ENCODE results near the gene LCN2. TPM values are rescaled to one million over a fixed set of nuclear protein-coding genes. Genes with fewer than 3 reads are reported as not detected.
"Not testable (repeated sequence)": the region's sequence is repeated elsewhere in the genome, so short reads cannot be mapped to it uniquely, and the experiment has no call there.

Gene LCN2
- 1 to 10 TPM in 1 of 10 donors, under 1 TPM in 9; 0.16 to 1.3 (median 0.68) TPM for polyA plus RNA-seq (ENCODE audit: insufficient read length in 10 of 10)
- long read RNA-seq, donor 1, result 0 reads
- long read RNA-seq, donor 2, result 0 reads
- long read RNA-seq, donor 3, result 0 reads
- long read RNA-seq, donor 4, result 0 reads
- long read RNA-seq, donor 5, result 0 reads
- long read RNA-seq, donor 6, result 0 reads
- long read RNA-seq, donor 7, result 0 reads
- long read RNA-seq, donor 8, result 0 reads
- long read RNA-seq, donor 9, result 0 reads

GRCh38 chr9:128149001-128149701 lies at the start of gene LCN2:
Gene LCN2 (plus strand): TSS chr9:128149453. CDS start chr9:128149526, 73 bp downstream.
- peak in 1 of 3 donors; percentile 58 for DNase-seq

DNA sequence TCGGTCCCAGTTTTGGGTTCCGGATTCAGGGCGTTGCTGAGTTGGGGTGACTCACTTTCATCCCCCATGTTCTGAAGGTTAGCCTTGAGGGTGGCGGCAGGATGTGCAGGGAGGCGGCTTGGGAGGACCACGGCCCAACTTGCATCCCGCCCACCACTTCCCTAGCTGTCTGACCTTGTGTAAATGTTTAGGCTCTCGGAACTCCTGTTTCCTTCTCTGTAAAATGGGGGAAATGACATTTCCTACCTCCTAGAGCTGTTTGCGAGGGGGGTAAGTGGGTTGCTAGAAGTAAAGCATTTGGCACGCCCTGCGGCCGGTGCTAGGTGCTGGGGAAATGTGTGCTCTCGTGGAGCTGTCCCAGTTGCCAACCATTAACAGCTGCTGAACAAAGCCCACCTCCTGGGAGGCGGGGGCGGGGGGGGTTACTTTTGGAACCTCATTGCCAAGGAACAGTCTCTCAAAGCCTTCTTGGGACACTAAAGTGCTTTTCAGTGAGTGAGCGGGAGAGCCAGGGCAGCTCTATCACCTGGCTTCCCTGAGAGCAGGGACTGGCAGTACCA lies 49.2 kb upstream of the LCN2 start:
- DNase-seq, result no peak

- no peak for DNase-seq
Measured at GRCh38 chr9:128100581-128100980, 48.7 kb upstream of the LCN2 start.

DNA sequence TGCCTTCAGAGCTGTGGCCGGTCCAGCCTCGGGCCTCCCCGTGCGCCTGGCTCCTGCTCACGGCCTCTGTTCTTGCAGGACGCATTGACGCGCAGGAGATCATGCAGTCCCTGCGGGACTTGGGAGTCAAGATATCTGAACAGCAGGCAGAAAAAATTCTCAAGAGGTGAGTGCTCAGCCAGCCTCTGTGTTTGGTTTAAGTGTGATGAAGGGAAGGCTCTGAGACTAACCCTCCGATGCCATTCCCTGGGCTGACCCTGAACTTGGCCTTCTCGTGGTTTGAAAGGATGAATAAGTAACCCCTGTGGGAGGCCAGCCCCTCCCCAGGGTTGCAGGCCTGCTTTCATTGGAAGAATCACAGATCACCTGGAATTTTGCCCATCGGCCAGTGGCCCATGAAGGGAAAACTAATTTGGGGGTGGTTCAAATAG lies 48.0 kb upstream of the LCN2 start:
- no peak for DNase-seq

DNA sequence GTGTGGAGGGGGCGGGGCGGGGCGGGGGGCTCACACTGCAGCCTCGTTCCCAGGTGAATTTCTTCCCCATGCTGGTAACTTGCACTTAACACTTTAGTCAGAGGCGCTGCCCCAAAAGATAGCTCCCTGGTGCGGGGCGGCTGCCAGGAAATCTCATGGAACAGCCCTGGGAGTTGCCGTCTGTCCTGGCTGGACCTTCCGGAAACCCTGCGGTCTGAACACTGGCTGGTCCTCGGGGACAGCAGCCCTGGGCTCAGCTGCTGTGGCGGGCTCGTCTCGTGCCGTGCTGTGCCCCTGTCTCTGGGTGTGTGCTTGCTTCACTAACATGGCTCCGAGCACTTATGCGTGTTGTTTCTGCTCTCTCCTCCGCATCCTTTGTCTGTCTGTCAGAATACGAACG lies 47.6 kb upstream of the LCN2 start:
- no peak for DNase-seq

GRCh38 chr9:128102196-128102595 lies 47.1 kb upstream of the LCN2 start:
- no peak for DNase-seq

DNA sequence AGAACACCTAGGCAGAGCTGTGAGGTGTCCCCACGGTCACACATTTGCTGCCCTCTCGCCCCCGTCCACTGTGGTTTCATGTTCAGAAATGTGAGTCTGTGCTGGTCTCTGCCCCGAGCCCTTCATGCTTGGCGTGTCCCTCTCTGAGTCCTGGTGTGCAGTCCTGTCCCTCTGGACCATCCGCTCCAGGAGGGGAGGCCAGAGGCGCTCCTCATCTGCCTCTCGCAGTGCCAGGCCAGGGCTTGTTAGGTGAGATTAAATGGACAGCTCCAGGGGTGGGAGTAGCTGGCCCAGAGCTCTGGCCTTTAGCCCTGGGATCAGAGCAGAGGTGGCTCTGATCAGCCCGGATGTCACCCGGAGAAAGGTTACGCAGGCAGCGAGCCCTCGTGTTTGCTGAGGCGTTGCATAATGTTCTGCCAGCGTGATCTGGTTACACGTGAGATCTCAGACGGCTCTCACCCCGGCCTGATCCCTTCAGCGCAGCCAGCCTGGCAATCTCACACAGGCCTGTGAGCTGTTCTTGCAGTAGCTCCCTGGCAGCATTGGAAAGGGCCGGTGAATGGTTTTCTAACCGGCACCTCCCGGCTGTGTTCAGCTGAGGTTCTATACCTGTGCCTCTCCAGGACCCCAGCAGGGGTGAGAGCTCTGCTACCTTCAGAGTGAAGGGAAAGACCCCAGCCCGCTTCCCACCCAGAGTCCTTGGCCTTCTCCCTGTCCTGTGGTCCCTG lies 46.2 kb upstream of the LCN2 start:
- no peak for DNase-seq

GRCh38 chr9:128103589-128103962 lies 45.7 kb upstream of the LCN2 start:
- no peak for DNase-seq

DNA sequence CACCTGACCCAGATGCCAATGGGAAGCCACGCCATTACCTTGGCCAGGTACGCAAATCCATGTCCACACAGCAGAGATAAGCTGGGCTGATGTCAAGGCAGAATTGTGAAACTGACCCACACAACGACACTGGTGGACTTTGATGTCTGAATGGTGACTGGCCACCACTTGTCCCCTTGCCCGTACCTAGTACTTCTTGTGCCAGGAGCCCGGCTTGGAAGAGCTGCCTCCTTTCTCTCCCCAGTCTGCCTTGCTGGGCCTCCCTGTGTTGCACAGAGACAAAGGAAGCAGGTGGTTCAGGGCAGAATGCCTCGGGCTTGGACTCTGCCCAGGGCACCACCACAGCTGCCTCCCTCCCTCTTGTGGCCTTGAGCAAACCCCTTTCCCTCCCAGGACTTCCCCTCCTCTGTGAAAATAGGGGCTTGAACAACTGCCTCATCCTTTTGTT lies 45.1 kb upstream of the LCN2 start:
- DNase-seq, result peak in 1 of 3 donors; percentile 61

DNA sequence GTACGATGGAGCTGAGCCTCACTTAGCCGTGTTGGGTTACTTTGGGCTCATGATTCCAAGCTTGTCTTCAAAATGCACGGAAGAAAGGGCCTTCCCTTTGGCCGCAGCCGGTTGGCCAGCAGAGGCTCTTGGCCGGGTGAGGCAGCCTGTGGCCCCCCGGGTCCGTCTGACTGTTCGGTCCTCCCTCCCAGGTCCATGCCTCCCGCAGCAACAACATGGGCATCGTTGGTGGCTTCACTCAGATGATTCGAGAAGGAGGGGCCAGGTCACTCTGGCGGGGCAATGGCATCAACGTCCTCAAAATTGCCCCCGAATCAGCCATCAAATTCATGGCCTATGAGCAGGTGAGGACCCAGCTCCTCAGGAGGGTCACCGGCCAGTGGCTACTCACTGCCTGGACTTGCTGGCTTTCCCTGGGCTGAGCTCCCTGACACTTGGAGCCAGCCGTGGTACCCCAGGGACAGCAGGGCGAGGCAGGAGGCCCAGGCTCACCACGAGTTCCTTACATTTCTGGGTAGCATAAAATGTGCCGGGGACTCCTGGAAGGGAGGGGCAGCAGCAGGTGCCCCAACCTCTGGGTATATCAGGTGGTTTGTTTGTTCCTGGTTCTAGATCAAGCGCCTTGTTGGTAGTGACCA lies 43.6 kb upstream of the LCN2 start:
- DNase-seq, result no peak

- no peak for DNase-seq
Measured at GRCh38 chr9:128106181-128106939, 42.9 kb upstream of the LCN2 start.

DNA sequence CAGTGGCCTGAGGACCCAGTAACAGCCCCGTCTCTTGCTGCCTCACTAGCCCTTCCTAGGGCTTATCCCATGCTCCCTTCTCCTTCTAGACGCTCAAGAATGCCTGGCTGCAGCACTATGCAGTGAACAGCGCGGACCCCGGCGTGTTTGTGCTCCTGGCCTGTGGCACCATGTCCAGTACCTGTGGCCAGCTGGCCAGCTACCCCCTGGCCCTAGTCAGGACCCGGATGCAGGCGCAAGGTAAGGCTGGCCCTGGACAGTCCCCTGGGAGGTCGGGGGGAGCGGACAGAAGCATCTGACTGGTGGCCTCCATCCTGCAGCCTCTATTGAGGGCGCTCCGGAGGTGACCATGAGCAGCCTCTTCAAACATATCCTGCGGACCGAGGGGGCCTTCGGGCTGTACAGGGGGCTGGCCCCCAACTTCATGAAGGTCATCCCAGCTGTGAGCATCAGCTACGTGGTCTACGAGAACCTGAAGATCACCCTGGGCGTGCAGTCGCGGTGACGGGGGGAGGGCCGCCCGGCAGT lies 42.2 kb upstream of the LCN2 start:
- no peak for DNase-seq

DNA sequence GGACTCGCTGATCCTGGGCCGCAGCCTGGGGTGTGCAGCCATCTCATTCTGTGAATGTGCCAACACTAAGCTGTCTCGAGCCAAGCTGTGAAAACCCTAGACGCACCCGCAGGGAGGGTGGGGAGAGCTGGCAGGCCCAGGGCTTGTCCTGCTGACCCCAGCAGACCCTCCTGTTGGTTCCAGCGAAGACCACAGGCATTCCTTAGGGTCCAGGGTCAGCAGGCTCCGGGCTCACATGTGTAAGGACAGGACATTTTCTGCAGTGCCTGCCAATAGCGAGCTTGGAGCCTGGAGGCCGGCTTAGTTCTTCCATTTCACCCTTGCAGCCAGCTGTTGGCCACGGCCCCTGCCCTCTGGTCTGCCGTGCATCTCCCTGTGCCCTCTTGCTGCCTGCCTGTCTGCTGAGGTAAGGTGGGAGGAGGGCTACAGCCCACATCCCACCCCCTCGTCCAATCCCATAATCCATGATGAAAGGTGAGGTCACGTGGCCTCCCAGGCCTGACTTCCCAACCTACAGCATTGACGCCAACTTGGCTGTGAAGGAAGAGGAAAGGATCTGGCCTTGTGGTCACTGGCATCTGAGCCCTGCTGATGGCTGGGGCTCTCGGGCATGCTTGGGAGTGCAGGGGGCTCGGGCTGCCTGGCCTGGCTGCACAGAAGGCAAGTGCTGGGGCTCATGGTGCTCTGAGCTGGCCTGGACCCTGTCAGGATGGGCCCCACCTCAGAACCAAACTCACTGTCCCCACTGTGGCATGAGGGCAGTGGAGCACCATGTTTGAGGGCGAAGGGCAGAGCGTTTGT lies 41.6 kb upstream of the LCN2 start:
- no peak for DNase-seq

- no peak for DNase-seq
Measured at GRCh38 chr9:128108269-128109049, 40.8 kb upstream of the LCN2 start.

DNA sequence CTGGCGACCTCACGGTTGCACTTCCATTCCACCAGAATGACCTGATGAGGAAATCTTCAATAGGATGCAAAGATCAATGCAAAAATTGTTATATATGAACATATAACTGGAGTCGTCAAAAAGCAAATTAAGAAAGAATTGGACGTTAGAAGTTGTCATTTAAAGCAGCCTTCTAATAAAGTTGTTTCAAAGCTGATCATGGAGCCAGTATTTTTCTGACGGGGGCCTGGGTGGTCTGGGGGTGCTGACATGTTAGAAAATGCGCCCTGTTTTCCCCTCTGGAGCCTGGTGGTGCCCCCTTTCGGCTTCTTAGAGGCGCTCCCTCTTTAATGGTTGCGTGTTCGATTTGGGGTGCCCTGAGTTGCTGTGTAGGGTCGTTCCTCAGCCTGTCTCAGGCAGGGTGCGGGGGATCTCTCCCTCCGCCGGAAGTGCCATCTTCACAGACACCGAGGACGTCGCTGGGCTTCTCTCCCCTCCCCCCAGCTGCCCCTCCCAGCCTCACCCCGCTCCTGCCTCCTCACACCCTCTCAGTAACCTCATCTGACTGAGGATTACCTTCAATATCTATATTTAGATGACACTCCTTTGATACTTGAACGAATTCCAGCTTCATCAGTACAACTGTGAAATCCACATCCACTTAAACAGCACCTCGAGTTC lies 40.1 kb upstream of the LCN2 start:
- no peak for DNase-seq

- not testable (repeated sequence) for DNase-seq
Measured at GRCh38 chr9:128111726-128112125, 37.5 kb upstream of the LCN2 start.

GRCh38 chr9:128113526-128114325 lies 35.5 kb upstream of the LCN2 start:
- DNase-seq, result no peak
